GM12864 (cell line): ENCODE data around the gene NOVA2.

Experiments
- DNase-seq: peaks from one replicate; pipeline ENCODE4 v3.0.0-alpha.2; 2011; ENCODE audit warnings: low read depth
- H3K4me3 ChIP-seq: 2 replicates; pipeline ENCODE4 v1.5.1; 2011; ENCODE audit warnings: mild to moderate bottlenecking, low read depth, low read length, control low read depth
- CTCF ChIP-seq: IDR thresholded peaks from 2 replicates; pipeline ENCODE4 v1.5.1; 2011; ENCODE audit warnings: low read depth, mild to moderate bottlenecking, moderate library complexity, low read length, control low read depth, inconsistent platforms; ENCODE audit errors: missing control alignments

NOVA2 gene

GRCh38 chr19:45973553-45974338 is at the start of gene NOVA2:
Gene NOVA2 (minus strand): TSS chr19:45973865. CDS start chr19:45973351, 514 bp downstream.
- no peak for DNase-seq
- no peak within 1 kb of the TSS for H3K4me3 ChIP-seq
- no peak for TF ChIP-seq CTCF

GRCh38 chr19:46023311-46023779 is 49.7 kb upstream of the NOVA2 start:
- H3K4me3 ChIP-seq = no peak overlapping the region
- no peak for DNase-seq
- TF ChIP-seq CTCF = no peak

GRCh38 chr19:46022431-46023310 is 49.0 kb upstream of the NOVA2 start, which contains the start of gene PGLYRP1:
Gene PGLYRP1 (minus strand): TSS chr19:46023053. CDS start chr19:46023021, 32 bp downstream.
- DNase-seq = no peak
- H3K4me3 ChIP-seq = no peak within 1 kb of the TSS
- TF ChIP-seq CTCF = no peak

GRCh38 chr19:46022061-46022430 is 48.4 kb upstream of the NOVA2 start:
- TF ChIP-seq CTCF = no peak
- no peak for DNase-seq
- no peak overlapping the region for H3K4me3 ChIP-seq

- H3K4me3 ChIP-seq = no peak overlapping the region
- no peak for DNase-seq
- no peak for TF ChIP-seq CTCF
Measured at GRCh38 chr19:46021531-46022041, 47.9 kb upstream of the NOVA2 start.

GRCh38 chr19:46020819-46021125 is 47.1 kb upstream of the NOVA2 start:
- TF ChIP-seq CTCF = no peak
- no peak for DNase-seq
- H3K4me3 ChIP-seq = no peak overlapping the region
